ENCODE data around the gene HOXC4.
"Not testable (repeated sequence)": the region's sequence is repeated elsewhere in the genome, so short reads cannot be mapped to it uniquely, and the experiment has no call there.

DNA sequence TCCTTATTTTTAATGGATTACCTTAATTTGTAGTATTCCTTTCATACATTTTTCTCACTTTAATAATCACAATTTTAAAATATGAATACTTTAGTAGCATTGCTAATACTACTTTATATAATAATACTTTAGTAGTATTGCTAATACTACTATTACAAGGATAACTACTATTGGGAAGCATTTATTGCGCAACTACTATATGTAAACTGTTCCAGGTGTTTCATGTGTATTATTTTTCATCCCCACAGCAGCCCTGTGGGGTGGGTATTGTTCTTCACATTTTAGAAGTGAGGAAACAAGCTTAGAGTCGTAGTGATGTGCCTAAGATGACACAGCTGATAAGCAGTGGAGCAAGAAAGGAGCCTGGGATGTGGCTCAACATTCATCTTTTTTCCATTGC is 45.0 kb downstream of the HOXC4 start:
- TF ChIP-seq, protein P1, sequence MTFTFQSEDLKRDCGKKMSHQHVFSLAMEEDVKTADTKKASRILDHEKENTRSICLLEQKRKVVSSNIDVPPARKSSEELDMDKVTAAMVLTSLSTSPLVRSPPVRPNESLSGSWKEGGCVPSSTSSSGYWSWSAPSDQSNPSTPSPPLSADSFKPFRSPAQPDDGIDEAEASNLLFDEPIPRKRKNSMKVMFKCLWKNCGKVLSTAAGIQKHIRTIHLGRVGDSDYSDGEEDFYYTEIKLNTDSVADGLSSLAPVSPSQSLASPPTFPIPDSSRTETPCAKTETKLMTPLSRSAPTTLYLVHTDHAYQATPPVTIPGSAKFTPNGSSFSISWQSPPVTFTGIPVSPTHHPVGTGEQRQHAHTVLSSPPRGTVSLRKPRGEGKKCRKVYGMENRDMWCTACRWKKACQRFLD (tag by site-specific recombination; IDR thresholded peaks at IDR 0.05), result not testable (repeated sequence)
- TF ChIP-seq YY1 (tag by site-specific recombination; IDR thresholded peaks at IDR 0.05); SALL2 (tag by site-specific recombination; IDR thresholded peaks at IDR 0.05; ENCODE audit: borderline replicate concordance); REPIN1 (tag by site-specific recombination; IDR thresholded peaks at IDR 0.05; ENCODE audit: low read depth); MYNN (tag by site-specific recombination; IDR thresholded peaks at IDR 0.05; ENCODE audit: borderline replicate concordance); SP2 (tag by site-specific recombination; IDR thresholded peaks at IDR 0.05); ZNF274 (IDR thresholded peaks at IDR 0.05; ENCODE audit: low read length); ZNF274 (tag by site-specific recombination; IDR thresholded peaks at IDR 0.05; ENCODE audit: borderline replicate concordance); ZNF610 (tag by site-specific recombination; IDR thresholded peaks at IDR 0.05; ENCODE audit: borderline replicate concordance): not testable (repeated sequence)
- TF ChIP-seq, protein P2, sequence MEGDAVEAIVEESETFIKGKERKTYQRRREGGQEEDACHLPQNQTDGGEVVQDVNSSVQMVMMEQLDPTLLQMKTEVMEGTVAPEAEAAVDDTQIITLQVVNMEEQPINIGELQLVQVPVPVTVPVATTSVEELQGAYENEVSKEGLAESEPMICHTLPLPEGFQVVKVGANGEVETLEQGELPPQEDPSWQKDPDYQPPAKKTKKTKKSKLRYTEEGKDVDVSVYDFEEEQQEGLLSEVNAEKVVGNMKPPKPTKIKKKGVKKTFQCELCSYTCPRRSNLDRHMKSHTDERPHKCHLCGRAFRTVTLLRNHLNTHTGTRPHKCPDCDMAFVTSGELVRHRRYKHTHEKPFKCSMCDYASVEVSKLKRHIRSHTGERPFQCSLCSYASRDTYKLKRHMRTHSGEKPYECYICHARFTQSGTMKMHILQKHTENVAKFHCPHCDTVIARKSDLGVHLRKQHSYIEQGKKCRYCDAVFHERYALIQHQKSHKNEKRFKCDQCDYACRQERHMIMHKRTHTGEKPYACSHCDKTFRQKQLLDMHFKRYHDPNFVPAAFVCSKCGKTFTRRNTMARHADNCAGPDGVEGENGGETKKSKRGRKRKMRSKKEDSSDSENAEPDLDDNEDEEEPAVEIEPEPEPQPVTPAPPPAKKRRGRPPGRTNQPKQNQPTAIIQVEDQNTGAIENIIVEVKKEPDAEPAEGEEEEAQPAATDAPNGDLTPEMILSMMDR (tag by site-specific recombination; IDR thresholded peaks at IDR 0.05), result not testable (repeated sequence)
- TF ChIP-seq, protein P3, sequence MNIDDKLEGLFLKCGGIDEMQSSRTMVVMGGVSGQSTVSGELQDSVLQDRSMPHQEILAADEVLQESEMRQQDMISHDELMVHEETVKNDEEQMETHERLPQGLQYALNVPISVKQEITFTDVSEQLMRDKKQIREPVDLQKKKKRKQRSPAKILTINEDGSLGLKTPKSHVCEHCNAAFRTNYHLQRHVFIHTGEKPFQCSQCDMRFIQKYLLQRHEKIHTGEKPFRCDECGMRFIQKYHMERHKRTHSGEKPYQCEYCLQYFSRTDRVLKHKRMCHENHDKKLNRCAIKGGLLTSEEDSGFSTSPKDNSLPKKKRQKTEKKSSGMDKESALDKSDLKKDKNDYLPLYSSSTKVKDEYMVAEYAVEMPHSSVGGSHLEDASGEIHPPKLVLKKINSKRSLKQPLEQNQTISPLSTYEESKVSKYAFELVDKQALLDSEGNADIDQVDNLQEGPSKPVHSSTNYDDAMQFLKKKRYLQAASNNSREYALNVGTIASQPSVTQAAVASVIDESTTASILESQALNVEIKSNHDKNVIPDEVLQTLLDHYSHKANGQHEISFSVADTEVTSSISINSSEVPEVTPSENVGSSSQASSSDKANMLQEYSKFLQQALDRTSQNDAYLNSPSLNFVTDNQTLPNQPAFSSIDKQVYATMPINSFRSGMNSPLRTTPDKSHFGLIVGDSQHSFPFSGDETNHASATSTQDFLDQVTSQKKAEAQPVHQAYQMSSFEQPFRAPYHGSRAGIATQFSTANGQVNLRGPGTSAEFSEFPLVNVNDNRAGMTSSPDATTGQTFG (tag by site-specific recombination; IDR thresholded peaks at IDR 0.05; ENCODE audit: borderline replicate concordance), result not testable (repeated sequence)

Data from HEK293 (cell line).